GM12874 (cell line): ENCODE measurements around the gene ADCY2.

Experiments used
- TF ChIP-seq, protein P1 (sequence below): IDR thresholded peaks from 2 replicates; pipeline ENCODE4 v1.5.1; 2011; ENCODE audit warnings: low read depth, mild to moderate bottlenecking, control low read depth, low read length, moderate library complexity; ENCODE audit not compliant: insufficient read depth

The ADCY2 gene

DNA sequence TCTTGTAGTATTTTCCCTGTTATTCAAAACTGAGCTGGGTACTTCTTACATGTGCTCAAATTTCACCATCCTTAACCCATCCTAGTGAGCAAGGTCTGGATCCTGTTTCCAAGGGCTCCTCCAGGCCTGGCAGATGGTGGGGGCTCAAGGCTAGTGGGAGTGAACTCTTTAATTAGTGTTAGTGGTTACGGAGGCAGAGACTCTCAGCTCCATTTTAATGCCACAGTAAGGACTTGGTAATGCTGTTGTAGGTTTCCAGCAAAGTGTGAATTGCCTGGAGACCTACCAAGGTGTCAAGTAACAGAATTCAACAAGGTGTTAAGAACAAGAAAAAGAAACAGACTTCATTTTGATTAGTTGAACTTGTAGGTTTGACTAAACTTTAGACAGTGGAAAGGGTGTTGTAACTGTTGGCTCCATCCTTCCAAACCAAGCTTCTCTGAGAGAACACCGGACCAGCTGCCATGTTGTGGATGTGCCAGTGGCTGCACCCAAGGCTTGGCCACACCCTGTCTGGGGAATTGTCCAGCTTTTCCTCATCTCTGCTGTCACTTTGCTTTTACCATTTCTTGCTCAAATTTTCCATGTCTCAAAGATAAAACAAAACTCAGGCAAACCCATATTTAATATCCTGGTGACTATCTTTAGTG, 98.7 kb downstream of the ADCY2 start:
- TF ChIP-seq, protein P1, sequence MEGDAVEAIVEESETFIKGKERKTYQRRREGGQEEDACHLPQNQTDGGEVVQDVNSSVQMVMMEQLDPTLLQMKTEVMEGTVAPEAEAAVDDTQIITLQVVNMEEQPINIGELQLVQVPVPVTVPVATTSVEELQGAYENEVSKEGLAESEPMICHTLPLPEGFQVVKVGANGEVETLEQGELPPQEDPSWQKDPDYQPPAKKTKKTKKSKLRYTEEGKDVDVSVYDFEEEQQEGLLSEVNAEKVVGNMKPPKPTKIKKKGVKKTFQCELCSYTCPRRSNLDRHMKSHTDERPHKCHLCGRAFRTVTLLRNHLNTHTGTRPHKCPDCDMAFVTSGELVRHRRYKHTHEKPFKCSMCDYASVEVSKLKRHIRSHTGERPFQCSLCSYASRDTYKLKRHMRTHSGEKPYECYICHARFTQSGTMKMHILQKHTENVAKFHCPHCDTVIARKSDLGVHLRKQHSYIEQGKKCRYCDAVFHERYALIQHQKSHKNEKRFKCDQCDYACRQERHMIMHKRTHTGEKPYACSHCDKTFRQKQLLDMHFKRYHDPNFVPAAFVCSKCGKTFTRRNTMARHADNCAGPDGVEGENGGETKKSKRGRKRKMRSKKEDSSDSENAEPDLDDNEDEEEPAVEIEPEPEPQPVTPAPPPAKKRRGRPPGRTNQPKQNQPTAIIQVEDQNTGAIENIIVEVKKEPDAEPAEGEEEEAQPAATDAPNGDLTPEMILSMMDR, result no peak

DNA sequence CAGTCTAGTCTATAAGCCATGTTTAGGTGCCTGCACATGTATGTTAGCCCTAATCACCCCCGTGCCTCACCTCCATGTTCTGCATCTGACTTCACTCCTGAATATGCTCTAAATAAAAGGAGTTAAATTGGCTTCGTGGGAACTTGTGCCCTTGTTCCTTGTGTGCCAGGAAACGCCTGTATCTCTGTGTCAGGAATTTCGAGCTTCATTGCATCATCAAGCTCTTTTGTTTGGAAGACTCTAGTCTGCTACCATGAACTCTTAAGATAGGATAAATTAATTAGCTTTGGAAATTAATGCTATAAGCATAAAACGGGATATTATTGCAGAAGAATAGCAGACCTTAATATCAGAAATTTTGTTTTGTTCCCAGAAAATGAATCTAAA, 99.2 kb downstream of the ADCY2 start:
- TF ChIP-seq, protein P1, result no peak

DNA sequence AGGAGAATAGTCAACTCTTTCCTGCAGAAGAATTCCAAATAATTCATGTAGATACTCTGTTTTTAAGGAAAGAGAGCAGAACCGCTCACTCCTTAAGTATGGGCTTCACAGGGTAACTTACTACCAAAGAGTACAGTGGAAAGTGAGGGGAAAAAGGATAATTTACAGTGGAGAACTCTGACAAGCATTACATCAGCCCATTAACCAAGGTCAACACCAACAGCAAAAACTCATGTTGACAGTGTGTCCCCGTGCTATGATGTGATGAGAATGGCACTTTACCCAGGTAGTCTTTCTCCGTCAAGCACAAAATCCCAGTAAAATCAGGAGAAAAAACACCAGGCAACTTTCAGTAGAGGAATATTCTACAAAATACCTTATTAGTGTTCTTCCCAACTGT, 104.3 kb downstream of the ADCY2 start:
- TF ChIP-seq, protein P1, result no peak

DNA sequence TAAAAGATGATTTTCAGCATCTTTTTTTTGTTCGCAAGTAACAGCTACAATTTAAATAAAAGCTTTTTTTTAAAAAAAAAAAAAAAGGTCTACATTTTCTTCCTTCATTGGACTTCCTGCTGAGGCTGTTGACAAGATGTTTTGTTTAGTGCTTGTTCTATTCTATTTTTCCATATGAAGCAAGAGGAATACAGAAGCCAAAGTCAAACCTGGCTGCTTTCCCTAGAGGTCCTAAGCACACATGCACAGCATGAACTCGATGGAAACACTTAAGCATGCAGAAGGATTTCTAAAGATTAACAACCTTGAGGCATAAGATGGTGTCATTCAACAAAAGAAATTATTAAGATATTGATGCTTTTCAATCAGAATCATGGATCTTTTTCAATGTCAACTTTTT, 105.1 kb downstream of the ADCY2 start:
- TF ChIP-seq, protein P1, result no peak

DNA sequence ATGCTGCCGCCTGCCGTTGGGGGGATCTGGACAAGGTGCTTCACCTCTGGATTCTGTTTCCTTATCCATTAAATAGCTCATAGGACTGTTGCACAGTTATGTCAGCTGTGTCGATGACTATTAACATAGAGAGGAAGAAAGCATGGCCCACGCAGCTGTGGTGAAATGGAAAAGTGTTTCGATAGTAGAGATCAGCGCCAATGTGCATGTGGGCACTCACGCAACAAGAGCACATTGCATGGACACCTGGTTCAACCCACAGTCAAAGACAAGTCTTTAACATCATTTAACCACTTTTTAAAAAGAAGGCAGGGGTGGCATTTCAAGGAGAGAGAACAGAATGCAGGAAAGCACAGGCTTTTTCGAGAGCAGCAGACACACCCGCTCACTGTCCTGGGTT, 107.6 kb downstream of the ADCY2 start:
- TF ChIP-seq, protein P1, result no peak

DNA sequence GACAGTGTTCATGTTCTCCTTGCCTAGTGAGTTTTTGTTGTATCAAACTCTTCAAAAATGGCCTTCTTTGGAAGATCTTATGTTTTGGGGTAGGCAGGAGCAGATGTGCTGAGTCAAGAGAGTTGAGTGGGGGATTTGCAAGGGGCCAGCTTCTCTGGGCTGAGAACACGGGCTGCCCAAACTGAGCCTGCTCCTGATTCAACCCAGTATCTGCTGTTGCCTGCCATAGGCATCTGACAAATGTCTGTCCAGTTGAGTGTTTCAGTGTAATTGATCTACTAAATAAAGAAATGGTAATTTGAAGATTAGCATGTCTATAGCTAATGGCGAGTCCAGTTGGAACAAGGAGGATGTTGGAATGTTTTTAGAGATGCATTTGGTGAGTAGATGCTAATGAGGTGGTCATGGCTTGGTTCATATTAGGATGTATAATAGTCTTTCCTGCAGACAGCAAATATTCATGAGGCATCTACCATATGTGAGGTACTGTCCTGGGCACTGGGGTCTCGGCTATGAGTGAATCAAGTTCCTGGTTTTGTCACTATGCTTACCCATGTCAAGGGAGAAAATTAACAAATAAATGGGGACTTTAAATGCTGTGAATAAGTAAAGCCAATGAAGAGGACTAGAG, 119.5 kb downstream of the ADCY2 start:
- TF ChIP-seq, protein P1, result no peak

DNA sequence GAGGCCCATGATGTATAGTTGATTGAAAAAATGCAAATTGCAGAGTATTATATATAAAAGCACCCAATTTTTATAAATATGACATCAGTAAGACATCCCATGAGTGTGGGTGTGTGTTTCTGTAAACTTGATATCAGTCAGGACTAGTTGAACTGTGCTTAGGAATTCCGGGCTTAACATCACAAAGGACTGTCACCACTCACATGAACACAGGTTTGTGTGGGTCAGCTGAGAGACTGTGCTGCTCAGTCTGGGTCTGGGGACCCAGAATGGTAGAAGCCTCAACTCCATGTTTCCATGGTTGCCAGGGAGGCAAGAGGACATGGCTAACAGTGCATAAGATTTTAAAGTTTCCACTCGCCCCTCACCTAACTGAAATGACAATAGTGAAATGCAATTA, 120.3 kb downstream of the ADCY2 start:
- TF ChIP-seq, protein P1, result no peak
